ENCODE data around the gene LRTM2.

Gene LRTM2

GRCh38 chr12:1834186-1834925 is 14.0 kb downstream of the LRTM2 start:
- no peak overlapping the region for H3K27ac ChIP-seq
- TF ChIP-seq ZFX (IDR thresholded peaks at IDR 0.05; ENCODE audit: borderline replicate concordance) (no peak), CTCF (IDR thresholded peaks at IDR 0.05) (no peak)

GRCh38 chr12:1835211-1836131 is 15.1 kb downstream of the LRTM2 start:
- TF ChIP-seq ZFX (IDR thresholded peaks at IDR 0.05; ENCODE audit: borderline replicate concordance): no peak
- TF ChIP-seq CTCF (IDR thresholded peaks at IDR 0.05): no peak
- H3K27ac ChIP-seq: no peak overlapping the region

DNA sequence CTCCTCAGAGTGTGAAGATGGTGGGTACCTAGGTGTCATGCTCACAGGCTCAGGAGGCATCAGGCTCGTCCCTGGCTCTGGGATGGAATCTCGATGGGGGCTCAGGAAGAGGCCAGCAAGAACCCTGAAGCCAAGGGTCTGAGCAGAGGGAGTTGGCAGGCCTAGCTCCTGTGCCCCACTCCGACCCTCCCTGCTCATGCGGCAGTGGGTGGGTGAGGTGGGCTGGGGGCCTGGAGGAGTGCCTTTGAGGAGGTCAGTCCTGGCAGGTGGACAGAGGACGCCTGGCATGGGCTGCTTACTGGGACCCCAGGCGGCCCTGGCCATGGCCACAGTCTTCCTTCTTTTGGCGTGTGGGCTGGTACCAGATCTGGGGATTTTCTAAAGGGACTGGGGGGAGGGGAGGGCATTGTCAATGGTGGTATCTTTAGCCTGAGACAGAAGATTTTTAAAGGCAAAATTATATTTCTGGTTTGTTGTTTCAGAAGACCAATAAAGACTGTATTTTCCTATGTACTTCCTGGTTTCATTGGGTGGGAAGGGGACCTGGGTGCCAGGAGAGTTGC is 16.0 kb downstream of the LRTM2 start:
- TF ChIP-seq ZFX (IDR thresholded peaks at IDR 0.05; ENCODE audit: borderline replicate concordance) (no peak), CTCF (IDR thresholded peaks at IDR 0.05) (no peak)
- no peak overlapping the region for H3K27ac ChIP-seq

- H3K27ac ChIP-seq: no peak overlapping the region
- no peak for TF ChIP-seq ZFX (IDR thresholded peaks at IDR 0.05; ENCODE audit: borderline replicate concordance)
- no peak for TF ChIP-seq CTCF (IDR thresholded peaks at IDR 0.05)
These were observed 16.6 kb downstream of the LRTM2 start for GRCh38 chr12:1836854-1837421.

DNA sequence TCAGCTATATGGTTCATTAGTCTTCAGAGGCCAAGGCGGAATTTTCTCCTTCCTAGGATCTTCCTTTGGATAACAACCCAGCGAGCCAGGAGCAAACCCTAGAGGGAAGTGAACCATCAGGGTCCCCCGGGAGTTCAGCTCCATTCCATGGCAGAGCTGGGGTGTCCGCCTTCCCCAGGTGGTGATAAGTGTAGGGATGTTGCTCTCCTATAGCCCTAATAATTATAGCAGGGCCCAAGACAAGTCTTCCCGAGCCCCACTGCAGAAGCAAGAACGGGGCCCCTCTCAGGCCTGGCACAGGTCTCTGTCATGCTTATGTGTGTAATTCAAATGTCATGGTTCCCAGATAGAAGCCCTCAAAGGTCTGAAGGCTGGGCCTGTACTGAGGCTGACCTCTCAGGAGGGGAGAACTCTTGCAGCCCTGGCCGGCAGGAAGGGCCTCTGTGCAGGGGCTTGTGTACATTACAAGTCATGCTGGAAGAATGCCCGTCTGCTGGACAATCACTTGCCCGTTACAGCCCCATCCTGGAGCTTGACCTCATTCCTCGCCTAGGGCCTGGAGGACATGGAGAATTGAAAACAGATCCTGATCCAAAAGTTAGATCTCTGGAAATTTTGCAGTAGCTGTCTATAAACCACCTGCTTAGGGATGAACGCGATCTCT is 17.3 kb downstream of the LRTM2 start:
- TF ChIP-seq CTCF (IDR thresholded peaks at IDR 0.05): no peak
- TF ChIP-seq ZFX (IDR thresholded peaks at IDR 0.05; ENCODE audit: borderline replicate concordance): no peak
- H3K27ac ChIP-seq: no peak overlapping the region

DNA sequence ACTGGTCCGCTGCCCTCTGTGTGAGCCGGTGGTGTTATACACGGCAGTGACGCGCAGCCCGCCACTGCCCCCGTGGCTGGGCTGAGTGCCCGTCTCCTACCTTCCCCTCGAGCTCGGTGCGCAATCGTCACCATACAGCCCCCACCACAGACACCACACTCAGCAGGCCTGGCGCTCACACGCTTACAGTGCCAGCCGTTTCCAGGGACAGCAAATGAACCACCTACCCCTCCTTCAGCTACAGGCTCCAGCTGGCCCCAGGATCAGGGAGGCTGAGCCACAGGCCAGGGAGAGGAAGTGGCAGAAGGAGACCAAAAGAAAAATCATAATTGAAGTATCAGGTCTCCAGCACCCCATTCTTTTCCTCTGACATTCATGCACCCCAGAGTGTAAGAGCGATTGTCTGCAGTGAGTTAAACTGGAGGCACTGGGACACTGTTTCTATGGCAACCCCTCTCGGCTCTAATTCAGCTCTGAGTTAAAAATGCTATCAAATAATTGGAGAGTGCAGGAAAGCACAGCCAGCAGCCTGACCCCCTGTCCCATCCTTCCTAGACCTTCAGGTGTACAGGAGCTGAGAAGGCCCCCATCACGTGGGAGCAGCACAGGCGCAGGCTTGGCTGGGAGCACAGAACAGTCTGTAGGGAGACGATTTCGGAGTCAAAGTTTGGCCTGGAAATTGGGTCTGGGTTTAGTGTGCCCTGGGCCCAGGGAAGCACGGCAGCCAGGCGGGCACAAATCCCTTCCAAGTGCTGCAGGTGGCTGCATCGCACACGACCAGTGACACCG is 18.0 kb downstream of the LRTM2 start:
- no peak overlapping the region for H3K27ac ChIP-seq
- TF ChIP-seq CTCF (IDR thresholded peaks at IDR 0.05) (no peak), ZFX (IDR thresholded peaks at IDR 0.05; ENCODE audit: borderline replicate concordance) (no peak)
